ENCODE measurements around the gene RHPN2. TPM values are rescaled to one million over a fixed set of nuclear protein-coding genes. Genes with fewer than 3 reads are reported as not detected.
"Not testable (repeated sequence)": the region's sequence is repeated elsewhere in the genome, so short reads cannot be mapped to it uniquely, and the experiment has no call there.

RHPN2 gene
- total RNA-seq, 1 experiment from 2014 or later = 6.0 TPM

- no peak for DNase-seq (ENCODE audit: extremely low read depth, low read depth)
Measured at GRCh38 chr19:33035461-33035860, 29.2 kb downstream of the RHPN2 start.

GRCh38 chr19:33032218-33032781 is 32.4 kb downstream of the RHPN2 start:
- no peak for DNase-seq (ENCODE audit: extremely low read depth, low read depth)

GRCh38 chr19:33029746-33030303 is 34.9 kb downstream of the RHPN2 start:
- DNase-seq (ENCODE audit: extremely low read depth, low read depth) = no peak

GRCh38 chr19:33026602-33027001 is 38.1 kb downstream of the RHPN2 start:
- not testable (repeated sequence) for DNase-seq (ENCODE audit: extremely low read depth, low read depth)

- not testable (repeated sequence) for DNase-seq (ENCODE audit: extremely low read depth, low read depth)
Measured at GRCh38 chr19:33025468-33026238, 39.0 kb downstream of the RHPN2 start.

- no peak for DNase-seq (ENCODE audit: extremely low read depth, low read depth)
Measured at GRCh38 chr19:33024398-33024797, 40.3 kb downstream of the RHPN2 start.

- DNase-seq (ENCODE audit: extremely low read depth, low read depth) = no peak
Measured at GRCh38 chr19:33022472-33023116, 42.1 kb downstream of the RHPN2 start.

GRCh38 chr19:33010891-33011290 is 53.8 kb downstream of the RHPN2 start:
- DNase-seq (ENCODE audit: extremely low read depth, low read depth) = not testable (repeated sequence)

- no peak for DNase-seq (ENCODE audit: extremely low read depth, low read depth)
Measured at GRCh38 chr19:33008738-33009137, 56.0 kb downstream of the RHPN2 start.

- DNase-seq (ENCODE audit: extremely low read depth, low read depth) = no peak
Measured at GRCh38 chr19:33005440-33005839, 59.2 kb downstream of the RHPN2 start.

GRCh38 chr19:33003424-33004024 is 61.2 kb downstream of the RHPN2 start:
- DNase-seq (ENCODE audit: extremely low read depth, low read depth) = not testable (repeated sequence)

GRCh38 chr19:33002126-33002865 is 62.4 kb downstream of the RHPN2 start:
- not testable (repeated sequence) for DNase-seq (ENCODE audit: extremely low read depth, low read depth)

- no peak for DNase-seq (ENCODE audit: extremely low read depth, low read depth)
Measured at GRCh38 chr19:33000910-33001309, 63.8 kb downstream of the RHPN2 start.

GRCh38 chr19:33000510-33000909 is 64.2 kb downstream of the RHPN2 start:
- no peak for DNase-seq (ENCODE audit: extremely low read depth, low read depth)

GRCh38 chr19:32998722-32999121 is 66.0 kb downstream of the RHPN2 start:
- DNase-seq (ENCODE audit: extremely low read depth, low read depth) = no peak

- no peak for DNase-seq (ENCODE audit: extremely low read depth, low read depth)
Measured at GRCh38 chr19:32997716-32998355, 66.9 kb downstream of the RHPN2 start.

GRCh38 chr19:32997061-32997464 is 67.6 kb downstream of the RHPN2 start:
- DNase-seq (ENCODE audit: extremely low read depth, low read depth) = not testable (repeated sequence)

- not testable (repeated sequence) for DNase-seq (ENCODE audit: extremely low read depth, low read depth)
Measured at GRCh38 chr19:32995966-32996365, 68.7 kb downstream of the RHPN2 start.

- no peak for DNase-seq (ENCODE audit: extremely low read depth, low read depth)
Measured at GRCh38 chr19:32988724-32989123, 76.0 kb downstream of the RHPN2 start.

- not testable (repeated sequence) for DNase-seq (ENCODE audit: extremely low read depth, low read depth)
Measured at GRCh38 chr19:32988254-32988653, 76.4 kb downstream of the RHPN2 start.

Measured in NCI-H460 (cell line).